ENCODE measurements around the gene HIVEP3. TPM values are rescaled to one million over a fixed set of nuclear protein-coding genes. Genes with fewer than 3 reads are reported as not detected.

HIVEP3 gene
- total RNA-seq, 3 donors from 2014 or later = 4.9 to 6.5 (median 6.1) TPM

DNA sequence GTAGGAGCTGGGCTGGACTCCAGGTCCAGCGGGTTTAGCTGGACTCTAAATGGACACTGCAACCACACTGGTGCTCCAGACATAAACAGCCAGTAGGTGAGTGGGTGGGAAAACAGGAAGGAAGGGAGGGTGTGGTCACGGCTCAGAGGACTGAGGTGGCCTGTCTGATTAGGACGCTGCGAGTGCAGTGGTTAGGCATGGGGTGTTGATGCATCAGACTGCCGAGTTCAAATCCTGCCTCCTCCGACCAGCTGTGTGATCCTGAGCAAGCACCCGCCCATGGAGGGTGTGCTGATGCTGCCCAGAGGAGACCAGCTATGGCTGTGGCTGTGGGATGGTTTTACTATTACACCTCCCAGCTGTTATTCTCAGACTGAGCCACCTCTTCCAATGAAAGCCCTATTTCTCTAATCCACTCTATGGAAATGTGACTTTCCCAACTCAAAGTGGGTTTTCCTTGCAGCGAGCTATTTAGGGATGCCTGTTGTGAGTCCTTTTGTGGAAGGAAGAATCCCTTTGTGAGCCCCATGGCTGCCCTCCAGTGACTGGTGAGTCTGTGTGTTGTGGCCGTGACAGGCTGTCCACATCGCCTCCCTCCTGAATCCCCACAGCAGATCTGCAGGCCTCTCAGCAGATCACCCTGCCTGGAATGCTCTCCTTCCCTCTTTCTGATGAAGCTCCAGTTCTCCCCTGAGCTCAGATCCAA, 377.7 kb downstream of the HIVEP3 start:
- H3K4me1 ChIP-seq (ENCODE audit: low read depth) = peaks cover 9% of the 10 kb centered on the region
- H3K9me3 ChIP-seq = no peaks in the 10 kb centered on the region
- intact Hi-C loops (cut with DNase I, micrococcal nuclease) = no loop called here
- no peaks in the 10 kb centered on the region for H3K36me3 ChIP-seq (ENCODE audit: low read depth)
- DNase-seq = no peak
- TF ChIP-seq CTCF (IDR thresholded peaks at IDR 0.05) = no peak
- ATAC-seq = no peak
- no peak overlapping the region for H3K4me3 ChIP-seq

- Histone ChIP-seq H3K36me3 (ENCODE audit: low read depth) (no peaks in the 10 kb centered on the region), H3K4me1 (ENCODE audit: low read depth) (peaks cover 9% of the 10 kb centered on the region), H3K4me3 (no peak overlapping the region), H3K9me3 (no peaks in the 10 kb centered on the region)
- TF ChIP-seq CTCF (IDR thresholded peaks at IDR 0.05) = no peak
- ATAC-seq (no peak), DNase-seq (peak in 1 of 3 donors; percentile 23)
- intact Hi-C loops (cut with DNase I, micrococcal nuclease) = no loop called here
These were observed 378.7 kb downstream of the HIVEP3 start for GRCh38 chr1:41539999-41540398.

DNA sequence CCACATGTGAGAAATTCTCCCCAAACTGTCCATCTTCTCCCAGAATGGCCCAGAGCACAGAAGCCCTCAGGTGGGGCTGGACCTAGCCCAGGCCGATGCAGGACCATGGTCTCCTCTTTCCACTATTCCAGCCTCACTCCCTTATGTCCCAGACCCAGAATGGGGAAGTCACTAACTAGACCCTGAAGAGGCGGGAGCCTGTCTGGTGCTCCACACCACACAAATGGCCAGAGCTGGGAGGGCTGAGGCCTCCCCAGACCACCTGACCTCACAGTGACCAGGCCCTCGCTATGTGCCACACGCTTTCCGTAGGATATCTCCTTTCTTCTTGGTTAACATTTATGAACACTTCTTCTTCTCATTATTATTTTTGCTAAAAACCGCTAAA, 379.3 kb downstream of the HIVEP3 start:
- TF ChIP-seq CTCF (IDR thresholded peaks at IDR 0.05) = no peak
- ATAC-seq (no peak), DNase-seq (peak in 1 of 3 donors; percentile 10)
- no peak overlapping the region for H3K4me3 ChIP-seq
- no peaks in the 10 kb centered on the region for H3K9me3 ChIP-seq
- peaks cover 9% of the 10 kb centered on the region for H3K4me1 ChIP-seq (ENCODE audit: low read depth)
- H3K36me3 ChIP-seq (ENCODE audit: low read depth) = no peaks in the 10 kb centered on the region
- intact Hi-C loops (cut with DNase I, micrococcal nuclease) = no loop called here

DNA sequence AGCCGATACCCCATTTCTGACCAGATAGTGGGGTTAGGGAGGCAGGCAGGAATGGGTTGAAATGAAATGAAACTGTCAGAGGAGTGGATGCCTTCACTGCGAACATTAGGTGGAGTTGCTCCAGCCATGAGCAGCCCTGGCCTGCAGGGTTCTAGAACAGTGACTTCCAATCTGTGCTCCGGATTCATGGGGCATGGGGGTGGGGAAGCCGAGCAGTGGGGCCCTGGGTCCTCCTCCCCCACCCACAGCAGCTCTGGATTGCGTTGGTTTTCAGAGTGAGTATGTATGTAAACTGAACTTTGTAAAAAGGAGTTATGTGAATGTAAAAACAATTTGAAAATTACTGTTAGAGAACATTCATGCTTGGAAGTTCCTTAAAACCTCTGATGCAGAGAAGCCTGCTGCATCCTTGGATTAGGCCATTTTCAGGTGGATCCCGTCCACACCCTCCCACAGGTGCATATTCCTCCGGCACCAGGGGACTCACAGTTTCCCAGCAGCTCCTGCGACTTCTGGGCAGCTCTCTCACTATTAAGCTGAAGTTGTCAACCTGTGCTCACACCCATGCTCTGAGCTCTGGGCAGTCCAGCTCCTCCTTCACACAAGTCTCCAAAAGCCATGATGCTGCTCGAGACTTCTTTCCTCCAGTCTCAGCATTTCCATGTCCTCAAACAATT, 379.8 kb downstream of the HIVEP3 start:
- Histone ChIP-seq H3K36me3 (ENCODE audit: low read depth) (no peaks in the 10 kb centered on the region), H3K4me3 (no peak overlapping the region), H3K4me1 (ENCODE audit: low read depth) (peaks cover 9% of the 10 kb centered on the region), H3K9me3 (no peaks in the 10 kb centered on the region)
- intact Hi-C loops (cut with DNase I, micrococcal nuclease) = no loop called here
- TF ChIP-seq CTCF (IDR thresholded peaks at IDR 0.05) = no peak
- no peak for ATAC-seq
- peak in 1 of 3 donors; percentile 17 for DNase-seq

GRCh38 chr1:41537788-41538351, 380.9 kb downstream of the HIVEP3 start:
- ATAC-seq = peak; percentile 82
- Histone ChIP-seq H3K9me3 (no peaks in the 10 kb centered on the region), H3K36me3 (ENCODE audit: low read depth) (no peaks in the 10 kb centered on the region), H3K4me1 (ENCODE audit: low read depth) (peaks cover 9% of the 10 kb centered on the region), H3K4me3 (no peak overlapping the region)
- no peak for TF ChIP-seq CTCF (IDR thresholded peaks at IDR 0.05)
- peak; percentile 49 to 66 (median 53) for DNase-seq
- intact Hi-C loops (cut with DNase I, micrococcal nuclease) = no loop called here

Data from mucosa of descending colon (tissue), 3 donors.